ENCODE measurements around the gene SETX.
"Not testable (repeated sequence)": the region's sequence is repeated elsewhere in the genome, so short reads cannot be mapped to it uniquely, and the experiment has no call there.

SETX gene

DNA sequence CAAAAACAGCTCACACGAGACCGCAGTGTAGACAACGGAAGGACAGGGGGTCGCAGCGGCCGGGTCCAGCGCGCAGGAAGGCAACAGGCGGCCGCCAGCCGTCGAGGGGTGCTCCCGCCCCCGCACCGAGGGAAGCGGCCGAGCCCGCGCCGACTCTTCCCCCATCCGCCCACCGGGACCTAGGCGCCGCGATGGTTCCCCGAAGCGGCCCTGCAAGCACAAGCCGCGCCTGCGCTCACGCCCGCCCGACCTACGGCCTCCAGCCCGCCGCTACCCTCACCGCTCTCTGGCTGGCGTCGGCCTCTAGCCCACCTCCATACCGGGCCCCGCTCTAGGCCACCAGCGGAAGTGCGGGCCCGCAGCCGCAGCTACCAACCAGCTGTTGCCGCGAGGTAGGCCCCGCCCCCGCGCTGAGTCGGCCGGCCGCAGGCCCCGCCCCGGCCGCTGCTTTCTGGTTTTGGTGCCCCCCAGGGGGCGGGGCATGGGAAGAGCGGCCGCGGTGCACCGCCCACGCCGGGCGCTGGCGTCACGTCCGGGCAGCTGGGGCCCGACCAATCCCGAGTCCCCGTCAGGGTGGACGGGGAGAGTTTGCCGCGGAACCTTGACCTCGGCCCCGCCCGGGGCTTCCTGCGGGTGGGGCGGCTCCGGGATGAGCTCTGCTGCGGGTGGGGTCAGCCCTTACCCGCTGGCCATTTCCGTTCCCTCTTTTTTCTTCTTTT is at the start of gene SETX:
SETX (minus strand) TSS at position 350 of the 719 bp plus-strand sequence. CDS start 5,558 bp downstream, outside the sequence.
- peak; percentile 97 for DNase-seq (ENCODE audit: low spot score)

- DNase-seq (ENCODE audit: low spot score), result peak; percentile 29
These were observed 49.6 kb upstream of the SETX start for GRCh38 chr9:132404228-132404881.

- DNase-seq (ENCODE audit: low spot score), result no peak
These were observed 47.0 kb upstream of the SETX start for GRCh38 chr9:132401824-132402223.

- DNase-seq (ENCODE audit: low spot score), result no peak
These were observed 40.8 kb upstream of the SETX start for GRCh38 chr9:132395560-132395959.

DNA sequence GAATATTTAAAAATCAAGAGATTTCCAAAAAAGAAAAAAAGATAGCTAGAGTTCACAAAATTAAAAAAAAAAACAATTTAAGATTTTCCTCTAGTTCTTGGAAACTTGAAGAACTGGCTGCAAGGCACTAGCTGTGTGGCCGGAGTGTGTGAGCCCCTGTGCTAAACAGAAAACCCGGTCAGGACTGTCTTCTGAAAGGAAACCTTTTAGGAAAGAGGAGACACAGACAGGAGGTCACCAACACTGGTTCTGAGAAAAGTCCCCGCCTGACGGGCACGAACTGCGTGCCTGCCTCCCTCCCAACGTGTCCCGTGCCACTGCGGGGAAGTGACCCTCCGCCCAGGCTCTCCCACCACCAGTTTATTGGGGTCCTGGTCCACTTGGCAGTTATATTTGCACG is 36.7 kb upstream of the SETX start:
- no peak for DNase-seq (ENCODE audit: low spot score)

- DNase-seq (ENCODE audit: low spot score), result no peak
These were observed 36.2 kb upstream of the SETX start for GRCh38 chr9:132390966-132391365.

- no peak for DNase-seq (ENCODE audit: low spot score)
These were observed 32.3 kb upstream of the SETX start for GRCh38 chr9:132387133-132387532.

GRCh38 chr9:132384376-132384775 is 29.6 kb upstream of the SETX start:
- DNase-seq (ENCODE audit: low spot score), result peak; percentile 83

DNA sequence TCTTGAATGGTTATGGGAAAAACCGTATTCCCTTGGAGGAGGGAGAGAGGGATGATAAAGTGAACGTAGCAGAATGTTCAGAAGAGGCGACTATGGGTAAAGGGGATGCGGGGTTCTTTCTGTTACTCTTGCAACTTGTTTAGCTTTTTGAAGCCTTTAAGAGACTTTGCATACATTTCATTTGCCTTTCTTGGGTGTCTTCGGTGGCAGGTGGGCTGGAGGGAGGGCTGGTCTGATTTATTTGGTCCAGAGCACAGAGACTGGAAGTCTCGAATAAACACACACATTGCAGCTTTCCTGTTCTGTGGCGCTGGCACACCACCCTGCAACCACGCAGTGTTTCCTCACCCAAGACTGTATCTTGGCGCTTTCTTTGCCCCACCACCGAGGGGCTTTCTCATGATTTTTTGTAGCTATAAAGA is 28.7 kb upstream of the SETX start:
- DNase-seq (ENCODE audit: low spot score), result peak; percentile 88

- DNase-seq (ENCODE audit: low spot score), result peak; percentile 90
These were observed 27.3 kb upstream of the SETX start for GRCh38 chr9:132381966-132382541.

DNA sequence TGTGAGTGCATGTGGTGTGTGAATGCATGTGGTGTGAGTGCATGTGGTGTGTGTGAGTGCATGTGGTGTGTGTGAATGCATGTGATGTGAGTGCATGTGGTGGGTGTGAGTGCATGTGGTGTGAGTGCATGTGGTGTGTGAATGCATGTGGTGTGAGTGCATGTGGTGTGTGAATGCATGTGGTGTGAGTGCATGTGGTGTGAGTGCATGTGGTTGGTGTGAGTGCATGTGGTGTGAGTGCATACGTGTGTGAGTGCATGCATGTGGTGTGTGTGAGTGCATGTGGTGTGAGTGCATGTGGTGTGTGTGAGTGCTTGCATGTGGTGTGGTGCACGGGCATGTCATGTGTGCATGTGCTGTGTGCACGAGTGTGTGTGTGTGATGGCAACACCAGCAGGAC is 23.6 kb upstream of the SETX start:
- DNase-seq (ENCODE audit: low spot score), result not testable (repeated sequence)

DNA sequence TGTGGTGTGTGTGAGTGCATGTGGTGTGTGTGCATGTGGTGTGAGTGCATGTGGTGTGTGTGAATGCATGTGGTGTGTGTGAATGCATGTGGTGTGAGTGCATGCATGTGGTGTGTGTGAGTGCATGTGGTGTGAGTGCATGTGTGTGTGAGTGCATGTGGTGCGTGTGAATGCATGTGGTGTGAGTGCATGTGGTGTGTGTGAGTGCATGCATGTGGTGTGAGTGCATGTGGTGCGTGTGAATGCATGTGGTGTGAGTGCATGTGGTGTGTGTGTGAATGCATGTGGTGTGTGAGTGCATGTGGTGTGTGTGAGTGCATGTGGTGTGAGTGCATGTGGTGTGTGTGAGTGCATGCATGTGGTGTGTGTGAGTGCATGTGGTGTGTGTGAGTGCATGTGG is 23.0 kb upstream of the SETX start:
- not testable (repeated sequence) for DNase-seq (ENCODE audit: low spot score)

DNA sequence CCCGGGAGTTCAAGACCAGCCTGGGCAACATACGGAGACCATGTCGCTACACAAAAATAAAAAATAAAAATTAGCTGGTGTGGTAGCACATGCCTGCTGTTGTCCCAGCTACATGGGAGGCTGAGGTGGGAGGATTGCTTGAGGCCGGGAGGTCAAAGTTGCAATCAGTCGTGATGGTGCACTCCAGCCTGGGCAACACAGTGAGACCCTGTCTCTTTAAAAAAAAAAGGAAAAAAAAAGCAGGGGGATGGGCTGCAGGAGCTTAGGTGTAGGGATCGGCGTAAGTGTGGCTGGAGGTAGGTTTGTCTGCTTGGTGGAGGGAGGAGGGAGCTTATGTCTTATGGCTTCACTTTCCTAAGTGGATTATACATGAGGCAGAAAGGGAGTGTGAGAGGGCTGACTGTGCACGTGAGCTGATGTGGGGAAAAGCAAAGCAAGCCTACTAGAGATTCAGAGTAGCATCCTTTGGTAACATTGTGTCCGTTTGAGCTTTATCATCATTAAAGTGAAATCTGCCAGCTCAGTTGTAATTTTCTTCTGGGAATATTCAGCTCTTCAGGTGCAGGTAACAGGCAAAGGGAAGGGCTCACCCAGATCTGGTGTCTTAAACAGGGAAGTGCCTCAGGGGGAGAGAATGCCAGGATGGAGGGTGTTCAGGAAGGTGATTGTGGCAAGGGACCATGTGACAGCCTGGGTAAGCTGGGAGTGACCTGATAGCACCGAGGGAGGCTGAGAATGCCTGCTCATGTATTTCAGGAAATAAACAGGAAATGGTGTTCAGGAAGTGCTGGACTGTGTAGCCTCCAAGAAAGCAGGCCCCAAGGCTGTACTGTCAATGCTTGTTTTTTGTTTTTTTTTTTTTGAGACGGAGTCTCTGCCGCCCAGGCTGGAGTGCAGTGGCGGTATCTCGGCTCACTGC is 17.6 kb upstream of the SETX start:
- no peak for DNase-seq (ENCODE audit: low spot score)

- no peak for DNase-seq (ENCODE audit: low spot score)
These were observed 15.8 kb upstream of the SETX start for GRCh38 chr9:132370592-132370991.

- DNase-seq (ENCODE audit: low spot score), result no peak
These were observed 14.6 kb upstream of the SETX start for GRCh38 chr9:132369421-132369820.

GRCh38 chr9:132367613-132368313 is 13.0 kb upstream of the SETX start:
- no peak for DNase-seq (ENCODE audit: low spot score)

DNA sequence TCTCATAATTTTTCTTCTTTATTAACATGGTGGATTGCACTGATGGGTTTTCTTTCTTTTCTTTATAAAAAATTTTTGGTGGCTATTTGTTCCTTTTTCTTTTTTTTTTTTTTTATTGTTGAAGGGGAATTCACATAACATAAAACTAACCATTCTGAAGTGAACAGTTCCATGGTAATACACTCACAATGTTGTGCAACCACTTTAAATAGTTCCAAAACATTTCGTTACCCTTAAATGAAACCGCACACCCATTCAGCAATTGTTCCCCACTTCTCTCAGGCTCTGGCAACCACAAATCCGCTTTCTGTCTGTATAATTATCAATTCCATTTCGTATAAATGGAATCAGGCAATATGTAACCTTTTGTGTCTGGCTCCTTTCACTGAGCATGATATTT is 11.7 kb upstream of the SETX start:
- DNase-seq (ENCODE audit: low spot score), result no peak

GRCh38 chr9:132365986-132366385 is 11.2 kb upstream of the SETX start:
- DNase-seq (ENCODE audit: low spot score), result no peak

DNA sequence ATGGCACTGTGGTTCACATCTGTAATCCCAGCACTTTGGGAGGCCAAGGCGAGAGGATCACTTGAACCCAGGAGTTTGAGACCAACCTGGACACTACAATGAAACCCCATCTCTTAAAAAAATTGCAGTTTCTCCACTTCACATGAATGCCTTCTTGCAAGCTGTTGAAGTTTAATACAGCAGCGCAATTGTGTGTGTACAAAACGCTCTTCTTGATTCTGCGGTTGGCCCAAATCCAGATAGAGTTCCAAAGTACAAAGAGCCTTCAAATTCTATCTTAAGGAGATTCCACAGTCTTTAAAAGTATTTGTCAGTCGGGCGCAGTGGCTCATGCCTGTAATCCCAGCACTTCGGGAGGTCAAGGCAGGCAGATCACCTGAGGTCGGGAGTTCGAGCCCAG is 9.3 kb upstream of the SETX start:
- no peak for DNase-seq (ENCODE audit: low spot score)

- DNase-seq (ENCODE audit: low spot score), result no peak
These were observed 3.0 kb upstream of the SETX start for GRCh38 chr9:132357764-132358163.

DNA sequence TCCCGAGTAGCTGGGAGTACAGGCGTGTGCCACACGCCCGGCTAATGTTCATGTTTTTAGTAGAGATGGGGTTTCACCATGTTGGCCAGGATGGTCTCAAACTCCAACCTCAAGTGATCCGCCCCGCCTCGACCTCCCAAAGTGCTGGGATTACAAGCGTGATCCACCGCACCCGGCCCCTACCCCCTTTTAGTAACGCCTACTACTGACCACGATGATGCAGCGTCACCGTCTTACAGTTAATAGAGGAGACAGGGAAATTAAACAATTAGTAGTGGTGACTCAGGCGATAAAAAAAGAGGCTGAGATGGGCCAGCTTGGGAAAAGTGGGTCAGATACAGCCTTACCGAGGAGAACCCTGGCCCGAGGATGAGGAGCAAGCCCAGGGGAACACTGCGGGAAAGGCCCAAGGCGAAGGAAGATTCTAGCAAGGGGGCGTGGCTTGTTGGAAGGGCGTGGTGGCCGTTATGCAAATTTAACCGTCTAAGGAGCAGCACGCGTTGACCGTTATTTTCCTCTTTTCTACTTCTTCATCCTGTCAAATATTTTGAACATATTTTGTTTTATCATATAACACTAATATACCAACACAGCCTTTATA is 1.6 kb upstream of the SETX start:
- no peak for DNase-seq (ENCODE audit: low spot score)
